Stimulated activated CD8-positive, alpha-beta memory T cell treated with anti-CD3 and anti-CD28 coated beads, Interleukin-2, amount 100 ng/mL, for 48 hours (primary cell): ENCODE measurements around the gene GMPPB.
"Not testable (repeated sequence)": the region's sequence is repeated elsewhere in the genome, so short reads cannot be mapped to it uniquely, and the experiment has no call there.

Source experiments
- DNase-seq, 2 donors: peaks; one replicate each; pipeline ENCODE4 v3.0.0-alpha.2; 2020; ENCODE audit warnings: low read depth in 2 of 2

Gene GMPPB

DNA sequence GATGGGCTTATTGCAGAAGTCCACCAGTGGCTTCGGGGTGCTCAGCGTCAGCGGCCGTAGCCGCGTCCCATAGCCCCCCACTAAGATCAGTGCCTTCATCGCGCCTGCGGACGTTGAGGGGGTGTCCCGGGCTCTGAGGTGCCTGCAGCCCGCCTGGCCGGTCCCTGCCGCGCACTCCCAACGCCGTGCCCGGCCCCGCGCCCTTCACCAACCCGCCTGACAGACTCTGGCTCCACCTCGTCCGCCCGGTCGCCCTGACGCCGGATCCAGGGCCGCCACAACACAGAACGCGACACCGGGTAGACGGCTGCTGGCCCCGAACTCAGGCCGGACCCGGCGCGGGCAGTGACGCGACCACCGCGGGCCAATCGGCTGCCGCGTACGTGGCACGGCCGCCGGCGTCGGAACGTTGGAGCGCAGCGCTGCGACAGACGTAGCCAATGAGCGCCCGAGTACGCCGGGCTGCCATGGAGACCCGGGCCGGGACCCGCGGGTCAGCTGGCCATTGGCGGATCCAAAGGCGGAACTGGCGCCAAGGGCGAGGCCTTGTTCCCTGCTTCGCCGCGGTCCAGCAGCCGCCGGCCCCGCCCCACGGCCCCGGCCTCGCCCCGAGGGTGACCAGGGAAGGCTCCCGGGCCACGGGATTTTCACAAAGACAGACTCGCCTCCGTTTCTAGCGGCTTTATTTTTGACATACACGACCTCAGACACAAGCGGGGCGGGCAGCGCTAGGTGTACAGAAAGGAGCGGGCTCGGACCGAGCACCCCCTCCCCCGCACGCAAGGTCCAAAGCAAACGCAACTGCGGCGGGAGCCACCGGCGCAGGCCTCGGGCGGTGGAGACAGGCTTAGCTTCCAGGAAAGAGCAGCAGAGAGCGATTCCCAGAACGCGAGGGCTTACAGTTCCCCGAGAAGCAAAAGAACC, at the start of gene GMPPB:
Gene GMPPB, minus strand, starts transcription at position 324 of the 924 bp plus-strand sequence. Its CDS starts 225 bp downstream, at position 99.
- peak; percentile 94 to 95 for DNase-seq

DNA sequence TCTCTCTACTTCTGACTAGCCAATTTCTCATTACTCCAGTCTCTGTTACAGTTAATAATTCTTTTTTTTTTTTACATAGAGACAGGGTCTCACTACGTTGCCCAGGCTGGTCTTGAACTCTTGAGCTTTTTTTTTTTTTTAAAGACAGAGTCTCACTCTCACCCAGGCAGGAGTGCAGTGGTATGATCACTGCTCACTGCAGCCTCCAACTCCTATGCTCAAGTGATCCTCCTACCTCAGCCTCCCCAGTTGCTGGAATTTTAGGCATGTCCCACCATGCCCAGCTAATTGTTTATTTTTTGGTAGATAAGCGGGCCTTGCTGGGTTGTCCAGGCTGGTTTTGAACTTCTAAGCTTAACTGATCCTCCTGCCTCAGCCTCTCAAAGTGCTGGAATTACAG, 49.0 kb upstream of the GMPPB start:
- DNase-seq: no peak

GRCh38 chr3:49771340-49771938, 47.7 kb upstream of the GMPPB start:
- DNase-seq: no peak

GRCh38 chr3:49769926-49770325, 46.2 kb upstream of the GMPPB start:
- no peak for DNase-seq

- DNase-seq: no peak
Observed at GRCh38 chr3:49769286-49769915, 45.6 kb upstream of the GMPPB start.

DNA sequence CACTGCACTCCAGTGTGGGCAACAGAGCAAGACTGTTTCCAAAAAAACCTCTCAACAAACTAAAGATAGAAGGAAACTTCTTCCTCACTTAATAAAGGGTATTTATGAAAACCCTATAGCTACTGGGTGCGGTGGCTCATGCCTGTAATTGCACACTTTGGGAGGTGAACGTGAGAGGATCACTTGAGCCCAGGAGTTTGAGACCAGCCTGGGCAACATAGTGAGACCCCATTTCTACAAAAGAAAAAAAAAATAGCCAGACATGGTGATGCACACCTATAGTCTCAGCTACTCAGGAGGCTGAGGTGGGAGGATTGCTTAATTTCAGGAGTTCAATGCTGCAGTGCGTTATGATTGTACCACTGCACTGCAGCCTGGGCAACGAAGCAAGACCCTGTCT, 40.2 kb upstream of the GMPPB start:
- DNase-seq: no peak

DNA sequence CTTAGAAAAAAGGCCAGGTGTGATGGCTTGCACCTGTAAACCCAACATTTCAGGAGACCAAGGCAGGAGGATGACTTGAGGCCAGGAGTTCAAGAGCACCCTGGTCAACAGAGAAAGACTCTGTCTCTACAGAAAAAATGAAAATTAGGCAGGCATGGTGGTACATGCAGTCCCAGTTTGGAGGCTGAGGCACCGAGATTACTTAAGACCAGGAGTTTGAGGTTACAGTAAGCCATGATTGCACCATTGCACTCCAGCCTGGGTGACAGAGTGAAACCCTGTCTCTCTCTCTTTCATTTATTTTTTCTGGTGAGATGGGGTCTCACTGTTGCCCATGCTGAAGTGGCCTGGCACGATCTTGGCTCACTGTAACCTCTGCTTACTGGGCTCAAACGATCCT, 37.9 kb upstream of the GMPPB start:
- DNase-seq: no peak

- no peak for DNase-seq
Observed at GRCh38 chr3:49759226-49759625, 35.5 kb upstream of the GMPPB start.

DNA sequence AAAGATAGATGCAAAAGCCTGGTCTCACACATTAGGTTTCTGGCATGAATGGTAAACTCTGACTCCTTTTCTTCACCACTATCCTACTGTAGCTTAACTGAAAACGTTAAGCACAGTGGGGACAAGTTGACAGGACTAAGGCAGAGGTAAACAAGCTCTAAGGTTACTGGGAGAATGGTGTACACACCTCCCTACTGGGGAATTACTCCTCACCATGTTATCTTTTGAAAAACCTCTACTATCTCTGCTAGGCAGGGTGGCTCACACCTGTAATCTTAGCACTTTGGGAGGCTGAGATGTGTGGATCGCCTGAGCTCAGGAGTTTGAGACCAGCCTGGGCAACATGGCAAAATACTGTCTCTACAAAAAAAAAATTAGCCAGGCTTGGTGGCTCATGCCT, 33.4 kb upstream of the GMPPB start:
- DNase-seq: no peak

DNA sequence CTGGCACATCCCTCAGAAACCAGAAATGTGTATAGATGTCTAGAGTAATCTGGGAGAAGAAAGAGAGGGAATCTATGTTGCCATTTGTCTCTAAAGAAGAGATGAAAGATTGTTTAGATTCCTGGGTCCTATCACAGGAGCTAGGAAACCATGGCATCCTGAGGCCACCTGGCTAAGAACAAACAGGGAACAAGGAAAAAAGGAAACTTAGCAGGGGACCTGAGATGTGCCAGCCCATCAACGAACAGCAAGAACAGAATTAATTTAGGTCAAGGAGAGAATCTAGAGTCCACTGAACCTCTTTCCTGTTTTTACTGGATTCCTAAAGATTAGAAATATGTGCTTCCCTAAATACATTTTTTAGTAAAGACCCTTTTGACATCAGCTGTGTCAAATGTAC, 32.3 kb upstream of the GMPPB start:
- no peak for DNase-seq

- DNase-seq: no peak
Observed at GRCh38 chr3:49754536-49754935, 30.8 kb upstream of the GMPPB start.

DNA sequence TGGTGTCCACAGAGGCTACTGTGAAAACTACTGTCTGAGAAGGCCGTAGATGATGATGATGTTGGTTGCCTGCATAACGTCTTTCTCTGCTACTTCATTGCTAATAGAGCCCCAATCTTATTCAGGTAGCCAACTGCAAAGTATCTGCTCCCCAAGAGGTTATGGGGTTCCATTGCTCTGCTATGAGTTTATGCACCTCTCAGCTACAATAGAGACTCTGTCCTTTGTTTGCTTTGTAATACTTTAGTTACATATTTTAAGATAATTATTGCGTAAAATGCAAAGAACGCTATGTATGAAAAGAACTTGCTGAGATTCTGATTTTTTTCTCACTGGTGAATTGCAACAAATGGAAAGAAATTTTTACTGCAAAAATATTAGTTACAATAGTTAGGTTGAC, 27.8 kb upstream of the GMPPB start:
- DNase-seq: no peak

- DNase-seq: no peak
Observed at GRCh38 chr3:49750056-49750455, 26.3 kb upstream of the GMPPB start.

DNA sequence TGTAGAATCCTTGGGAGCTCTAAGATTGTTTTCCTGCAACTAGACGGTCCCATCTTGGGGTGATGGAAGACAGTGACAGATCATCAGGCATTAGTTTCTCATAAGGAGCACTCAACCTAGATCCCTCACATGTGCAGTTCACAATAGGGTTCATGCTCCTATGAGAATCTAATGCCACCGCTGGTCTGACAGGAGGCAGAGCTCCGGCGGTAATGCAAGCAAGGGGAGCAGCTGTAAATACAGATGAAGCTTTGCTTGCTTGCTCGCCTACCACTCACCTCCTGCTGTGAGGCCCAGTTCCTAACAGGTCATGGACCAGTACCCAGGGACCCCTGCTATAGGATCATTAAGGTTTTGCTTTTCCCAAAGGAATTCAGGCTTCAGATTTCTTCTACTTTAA, 25.1 kb upstream of the GMPPB start:
- DNase-seq: not testable (repeated sequence)

- no peak for DNase-seq
Observed at GRCh38 chr3:49747792-49748480, 24.2 kb upstream of the GMPPB start.

- no peak for DNase-seq
Observed at GRCh38 chr3:49745986-49746385, 22.2 kb upstream of the GMPPB start.

- no peak for DNase-seq
Observed at GRCh38 chr3:49740427-49740826, 16.7 kb upstream of the GMPPB start.

- no peak for DNase-seq
Observed at GRCh38 chr3:49738067-49738713, 14.4 kb upstream of the GMPPB start.

DNA sequence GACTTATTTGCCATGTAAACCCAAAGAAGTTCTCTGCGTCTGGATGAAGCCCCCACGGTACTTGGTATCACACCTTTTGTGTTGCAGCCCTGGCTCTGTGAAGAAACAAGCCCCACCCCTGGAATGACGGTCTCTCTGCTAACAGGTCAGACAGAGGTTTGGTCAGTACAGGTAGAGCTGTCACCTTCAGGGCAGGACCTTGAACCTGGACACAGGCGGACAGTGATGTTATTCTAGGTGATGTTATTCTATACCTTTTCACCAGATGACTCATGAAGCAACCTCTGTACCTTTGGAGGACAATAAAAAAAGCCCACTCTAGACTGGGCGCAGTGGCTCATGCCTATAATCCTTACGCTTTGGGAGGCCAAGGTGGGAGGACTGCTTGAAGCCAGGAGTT, 11.0 kb upstream of the GMPPB start:
- no peak for DNase-seq

- DNase-seq: no peak
Observed at GRCh38 chr3:49733551-49733950, 9.8 kb upstream of the GMPPB start.

DNA sequence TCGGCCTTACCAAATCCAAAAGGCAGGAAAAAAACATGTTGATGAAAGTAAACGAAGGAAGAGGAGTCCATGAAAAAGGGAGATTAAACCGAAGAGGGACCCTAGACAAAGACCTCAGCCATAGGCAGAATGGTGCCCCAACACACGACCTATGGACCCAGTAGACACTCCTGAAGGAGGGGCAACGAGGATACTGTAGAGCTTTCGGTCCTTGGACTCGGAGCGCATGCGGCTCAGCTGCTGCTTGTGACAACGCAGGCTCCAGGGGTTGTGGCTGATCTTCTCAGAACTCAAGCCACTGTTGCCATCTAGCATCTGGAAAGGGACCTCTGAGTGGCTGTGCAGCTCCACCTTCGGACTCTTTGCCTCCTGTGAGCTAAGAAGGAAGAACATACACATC, 8.8 kb upstream of the GMPPB start:
- DNase-seq: no peak
